ENCODE measurements around the gene CTSV.
"Not testable (repeated sequence)": the region's sequence is repeated elsewhere in the genome, so short reads cannot be mapped to it uniquely, and the experiment has no call there.

CTSV gene

DNA sequence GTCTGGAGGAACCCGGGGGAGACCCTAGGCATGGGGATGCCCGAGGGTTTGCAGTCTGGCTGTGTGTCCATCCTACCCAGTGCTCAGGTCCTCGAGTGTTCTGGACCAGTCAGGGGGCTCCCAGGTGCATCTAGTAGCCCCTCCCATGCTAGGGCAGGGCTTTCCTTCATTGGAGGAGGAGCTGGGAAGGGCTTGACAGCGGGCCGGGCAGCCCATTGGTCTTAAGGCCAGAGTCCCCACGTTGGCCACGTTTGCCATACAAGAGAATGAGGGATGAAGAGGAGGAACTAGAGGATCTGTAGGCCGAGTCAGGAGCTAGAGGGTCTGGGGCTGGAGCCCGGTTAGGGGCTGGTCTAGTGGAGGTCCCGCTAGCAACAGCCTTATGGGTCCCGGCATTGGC is 37.3 kb upstream of the CTSV start:
- CTCF ChIA-PET: no interaction called here

DNA sequence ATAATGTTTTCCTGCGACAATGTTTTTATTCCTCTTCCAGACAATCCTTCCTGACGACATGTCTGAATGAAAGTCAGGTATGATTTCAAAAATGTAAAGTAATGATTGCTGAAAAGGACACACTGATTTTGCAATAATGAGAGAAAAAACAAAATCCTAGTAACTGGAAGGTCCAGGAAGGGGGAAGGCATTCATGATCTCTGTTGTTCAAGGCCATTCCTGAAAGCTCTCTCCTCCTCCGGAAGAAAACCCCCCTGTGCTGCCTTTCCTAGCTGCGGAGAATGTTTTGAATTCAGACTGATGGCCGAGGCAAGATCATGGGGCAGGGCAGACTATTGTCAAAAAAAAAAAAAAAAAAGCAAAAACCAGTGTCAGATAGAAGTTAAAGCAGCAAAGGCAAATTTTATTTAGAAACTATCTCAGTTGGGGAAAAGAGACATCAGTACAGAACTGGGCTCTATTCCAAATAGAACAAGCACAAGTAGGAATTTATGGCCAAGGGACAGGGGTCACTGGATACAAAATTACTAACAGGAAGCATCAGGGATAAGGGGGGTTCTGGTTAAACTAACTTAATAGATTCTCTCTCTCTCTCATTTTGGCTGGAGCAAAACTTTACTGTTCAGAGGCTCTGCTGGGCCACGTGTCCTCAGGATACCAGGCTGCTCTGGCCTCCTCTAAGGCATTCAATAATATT is 36.5 kb upstream of the CTSV start:
- Histone ChIP-seq H3K4me1 (ENCODE audit: control extremely low read depth in 1 of 4, control insufficient read depth in 4 of 4, insufficient read depth in 4 of 4, low read length in 3 of 4) (peaks cover 0 to 4% (median 0%) of the 10 kb centered on the region in 4 experiments), H3K36me3 (ENCODE audit: control insufficient read depth in 4 of 4, insufficient read depth in 4 of 4, low read length in 3 of 4) (no peaks in the 10 kb centered on the region), H3K27ac (ENCODE audit: insufficient read depth in 1 of 2, low read depth in 1 of 2, low read length in 2 of 2, poor library complexity in 1 of 2, severe bottlenecking in 2 of 2) (no peak overlapping the region), H3K9me3 (ENCODE audit: control extremely low read depth in 1 of 5, control insufficient read depth in 4 of 5, insufficient read depth in 2 of 5, low read depth in 1 of 5, low read length in 4 of 5) (no peaks in the 10 kb centered on the region), H3K4me3 (ENCODE audit: control insufficient read depth in 1 of 7, extremely low read depth in 1 of 7, insufficient read depth in 4 of 7, low read depth in 2 of 7, low read length in 6 of 7) (no peak overlapping the region), H3K27me3 (replicated peaks in 2 of 5; ENCODE audit: control insufficient read depth in 4 of 5, insufficient read depth in 5 of 5, low read length in 4 of 5) (peaks cover 0 to 85% (median 31%) of the 10 kb centered on the region in 5 experiments)
- no peak for DNase-seq
- WGBS (ENCODE audit: insufficient coverage): 67% methylated on average over 1 of the region's 6 CpGs
- ChIA-PET POLR2A (no interaction called here), CTCF (no interaction called here)

More for the DNA sequence above, 37.3 kb upstream of the CTSV start:
- POLR2A ChIA-PET: no interaction called here
- Histone ChIP-seq H3K27me3 (replicated peaks in 2 of 5; ENCODE audit: control insufficient read depth in 4 of 5, insufficient read depth in 5 of 5, low read length in 4 of 5) (peaks cover 0 to 88% (median 30%) of the 10 kb centered on the region in 5 experiments), H3K4me3 (ENCODE audit: control insufficient read depth in 1 of 7, extremely low read depth in 1 of 7, insufficient read depth in 4 of 7, low read depth in 2 of 7, low read length in 6 of 7) (no peak overlapping the region), H3K4me1 (ENCODE audit: control extremely low read depth in 1 of 4, control insufficient read depth in 4 of 4, insufficient read depth in 4 of 4, low read length in 3 of 4) (peaks cover 0 to 4% (median 0%) of the 10 kb centered on the region in 4 experiments), H3K9me3 (ENCODE audit: control extremely low read depth in 1 of 5, control insufficient read depth in 4 of 5, insufficient read depth in 2 of 5, low read depth in 1 of 5, low read length in 4 of 5) (no peaks in the 10 kb centered on the region), H3K36me3 (ENCODE audit: control insufficient read depth in 4 of 4, insufficient read depth in 4 of 4, low read length in 3 of 4) (no peaks in the 10 kb centered on the region), H3K27ac (ENCODE audit: insufficient read depth in 1 of 2, low read depth in 1 of 2, low read length in 2 of 2, poor library complexity in 1 of 2, severe bottlenecking in 2 of 2) (no peak overlapping the region)
- WGBS (ENCODE audit: insufficient coverage): 17% methylated on average over 8 of the region's 11 CpGs
- DNase-seq: no peak

DNA sequence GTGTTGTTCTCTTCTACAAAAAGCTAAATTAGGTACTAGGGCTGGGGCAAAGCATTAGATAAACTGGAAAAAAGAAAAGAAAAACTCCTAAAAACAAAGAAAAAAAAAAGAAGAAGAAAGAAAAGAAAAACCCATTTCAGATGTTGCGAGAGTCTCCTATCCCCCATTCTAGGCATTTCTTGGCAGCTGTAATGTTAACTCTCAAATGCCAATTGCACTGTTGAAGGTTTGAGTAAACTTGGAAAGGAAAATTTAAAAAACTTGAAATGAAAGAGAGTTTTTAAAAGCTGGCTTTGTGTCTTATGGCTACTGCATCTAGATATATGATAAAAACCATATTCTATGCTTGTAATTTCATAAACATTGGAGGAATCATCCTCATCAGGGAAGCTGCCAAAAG is 34.6 kb upstream of the CTSV start:
- no peaks in the 10 kb centered on the region for H3K9me3 ChIP-seq (ENCODE audit: control extremely low read depth in 1 of 5, control insufficient read depth in 4 of 5, insufficient read depth in 2 of 5, low read depth in 1 of 5, low read length in 4 of 5)
- no peak overlapping the region for H3K4me3 ChIP-seq (ENCODE audit: control insufficient read depth in 1 of 7, extremely low read depth in 1 of 7, insufficient read depth in 4 of 7, low read depth in 2 of 7, low read length in 6 of 7)
- ChIA-PET POLR2A (no interaction called here), CTCF (no interaction called here)
- H3K27me3 ChIP-seq (replicated peaks in 2 of 5; ENCODE audit: control insufficient read depth in 4 of 5, insufficient read depth in 5 of 5, low read length in 4 of 5): peaks cover 0 to 70% (median 32%) of the 10 kb centered on the region in 5 experiments
- peaks cover 0 to 4% (median 0%) of the 10 kb centered on the region in 4 experiments for H3K4me1 ChIP-seq (ENCODE audit: control extremely low read depth in 1 of 4, control insufficient read depth in 4 of 4, insufficient read depth in 4 of 4, low read length in 3 of 4)
- no CpG with 5 or more reads among the region's 1 CpG for WGBS (ENCODE audit: insufficient coverage)
- DNase-seq: no peak
- no peaks in the 10 kb centered on the region for H3K36me3 ChIP-seq (ENCODE audit: control insufficient read depth in 4 of 4, insufficient read depth in 4 of 4, low read length in 3 of 4)
- no peak overlapping the region for H3K27ac ChIP-seq (ENCODE audit: insufficient read depth in 1 of 2, low read depth in 1 of 2, low read length in 2 of 2, poor library complexity in 1 of 2, severe bottlenecking in 2 of 2)

DNA sequence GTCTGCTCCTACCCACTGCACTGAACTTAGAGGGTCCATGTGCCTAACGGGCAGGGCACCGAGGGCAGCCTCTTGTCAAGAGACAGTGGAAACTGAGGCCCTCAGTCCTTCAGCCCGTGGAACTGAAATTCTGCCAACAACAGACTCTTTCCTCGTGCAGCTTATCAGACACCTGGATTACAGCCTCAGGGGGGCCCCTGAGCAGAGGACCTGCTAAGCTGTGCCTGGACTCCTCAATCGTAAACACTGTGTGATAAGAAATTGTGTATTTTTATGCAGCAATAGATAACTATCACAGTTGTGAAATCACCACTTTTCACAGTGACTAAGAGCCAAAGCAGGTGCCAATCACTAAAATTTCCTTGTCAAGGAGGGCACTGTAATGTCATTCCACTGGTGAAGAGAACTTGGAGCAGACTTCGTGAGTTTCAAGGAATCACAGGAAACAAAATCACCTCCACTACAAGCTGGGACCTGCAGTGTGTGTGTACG is 33.4 kb upstream of the CTSV start:
- Histone ChIP-seq H3K4me3 (ENCODE audit: control insufficient read depth in 1 of 7, extremely low read depth in 1 of 7, insufficient read depth in 4 of 7, low read depth in 2 of 7, low read length in 6 of 7) (no peak overlapping the region), H3K9me3 (ENCODE audit: control extremely low read depth in 1 of 5, control insufficient read depth in 4 of 5, insufficient read depth in 2 of 5, low read depth in 1 of 5, low read length in 4 of 5) (no peaks in the 10 kb centered on the region), H3K36me3 (ENCODE audit: control insufficient read depth in 4 of 4, insufficient read depth in 4 of 4, low read length in 3 of 4) (no peaks in the 10 kb centered on the region), H3K27me3 (replicated peaks in 2 of 5; ENCODE audit: control insufficient read depth in 4 of 5, insufficient read depth in 5 of 5, low read length in 4 of 5) (peaks cover 0 to 61% (median 30%) of the 10 kb centered on the region in 5 experiments), H3K4me1 (ENCODE audit: control extremely low read depth in 1 of 4, control insufficient read depth in 4 of 4, insufficient read depth in 4 of 4, low read length in 3 of 4) (peaks cover 0 to 4% (median 0%) of the 10 kb centered on the region in 4 experiments), H3K27ac (ENCODE audit: insufficient read depth in 1 of 2, low read depth in 1 of 2, low read length in 2 of 2, poor library complexity in 1 of 2, severe bottlenecking in 2 of 2) (no peak overlapping the region)
- POLR2A ChIA-PET: no interaction called here
- CTCF ChIA-PET: no interaction called here
- WGBS (ENCODE audit: insufficient coverage): 96% methylated on average over 4 of the region's 7 CpGs
- no peak for DNase-seq

DNA sequence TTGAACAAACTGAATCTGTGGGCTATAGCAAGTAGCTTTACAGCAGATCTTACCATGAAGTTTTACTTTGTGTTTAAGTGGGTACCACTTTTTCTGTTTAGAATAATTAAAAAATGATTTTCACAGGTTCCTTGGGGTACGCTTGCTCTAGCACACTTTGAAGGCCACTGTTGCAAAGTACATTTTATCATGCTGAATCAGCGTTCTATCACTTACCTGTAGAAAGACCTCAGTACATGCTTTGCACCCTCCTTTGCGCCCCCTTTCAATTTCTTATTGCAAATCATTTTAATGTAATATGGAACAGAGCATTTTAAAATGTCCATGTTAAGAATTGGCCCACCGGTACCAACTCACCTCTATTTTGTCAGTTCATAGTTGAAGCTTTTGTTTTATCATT is 31.4 kb upstream of the CTSV start:
- POLR2A ChIA-PET; H3K9me3 ChIP-seq (ENCODE audit: control extremely low read depth in 1 of 5, control insufficient read depth in 4 of 5, insufficient read depth in 2 of 5, low read depth in 1 of 5, low read length in 4 of 5); H3K4me1 ChIP-seq (ENCODE audit: control extremely low read depth in 1 of 4, control insufficient read depth in 4 of 4, insufficient read depth in 4 of 4, low read length in 3 of 4); H3K4me3 ChIP-seq (ENCODE audit: control insufficient read depth in 1 of 7, extremely low read depth in 1 of 7, insufficient read depth in 4 of 7, low read depth in 2 of 7, low read length in 6 of 7); H3K36me3 ChIP-seq (ENCODE audit: control insufficient read depth in 4 of 4, insufficient read depth in 4 of 4, low read length in 3 of 4); H3K27ac ChIP-seq (ENCODE audit: insufficient read depth in 1 of 2, low read depth in 1 of 2, low read length in 2 of 2, poor library complexity in 1 of 2, severe bottlenecking in 2 of 2); DNase-seq: not testable (repeated sequence)
- peaks cover 0 to 41% (median 21%) of the 10 kb centered on the region in 5 experiments for H3K27me3 ChIP-seq (replicated peaks in 2 of 5; ENCODE audit: control insufficient read depth in 4 of 5, insufficient read depth in 5 of 5, low read length in 4 of 5)
- 80% methylated on average over 1 of the region's 4 CpGs for WGBS (ENCODE audit: insufficient coverage)
- CTCF ChIA-PET: interaction anchor here (1.1 kb wide), 1 partner anchor 17 kb away, joined by 3 read pairs; no protein-coding TSS in a partner anchor

DNA sequence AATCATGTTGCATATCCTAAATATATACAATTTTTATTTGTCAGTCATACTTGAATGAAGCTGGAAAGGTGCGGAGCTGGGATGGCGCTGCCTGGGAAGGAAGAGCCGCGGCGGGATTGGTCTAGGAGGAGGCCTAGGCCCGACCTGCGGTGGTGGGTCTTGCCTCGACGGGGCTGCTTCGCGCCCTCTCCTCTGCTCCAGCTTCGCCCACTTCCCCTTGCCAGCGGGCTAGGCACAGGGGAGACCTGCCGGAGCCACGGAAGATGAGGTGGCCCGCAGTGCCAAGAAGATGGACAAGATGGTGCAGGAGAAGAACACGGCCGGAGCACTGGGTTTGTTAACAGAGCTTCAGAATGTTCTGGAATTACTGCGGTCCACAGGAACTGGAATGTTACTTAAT is 28.5 kb upstream of the CTSV start:
- H3K27me3 ChIP-seq (replicated peaks in 2 of 5; ENCODE audit: control insufficient read depth in 4 of 5, insufficient read depth in 5 of 5, low read length in 4 of 5): peaks cover 0 to 16% (median 10%) of the 10 kb centered on the region in 5 experiments
- no peak overlapping the region for H3K27ac ChIP-seq (ENCODE audit: insufficient read depth in 1 of 2, low read depth in 1 of 2, low read length in 2 of 2, poor library complexity in 1 of 2, severe bottlenecking in 2 of 2)
- H3K4me3 ChIP-seq (ENCODE audit: control insufficient read depth in 1 of 7, extremely low read depth in 1 of 7, insufficient read depth in 4 of 7, low read depth in 2 of 7, low read length in 6 of 7): no peak overlapping the region
- H3K9me3 ChIP-seq (ENCODE audit: control extremely low read depth in 1 of 5, control insufficient read depth in 4 of 5, insufficient read depth in 2 of 5, low read depth in 1 of 5, low read length in 4 of 5): peaks cover 0 to 9% (median 0%) of the 10 kb centered on the region in 5 experiments
- no peak for DNase-seq
- CTCF ChIA-PET: no interaction called here
- no peaks in the 10 kb centered on the region for H3K36me3 ChIP-seq (ENCODE audit: control insufficient read depth in 4 of 4, insufficient read depth in 4 of 4, low read length in 3 of 4)
- POLR2A ChIA-PET: no interaction called here
- 94% methylated on average over 8 of the region's 19 CpGs for WGBS (ENCODE audit: insufficient coverage)
- no peaks in the 10 kb centered on the region for H3K4me1 ChIP-seq (ENCODE audit: control extremely low read depth in 1 of 4, control insufficient read depth in 4 of 4, insufficient read depth in 4 of 4, low read length in 3 of 4)

DNA sequence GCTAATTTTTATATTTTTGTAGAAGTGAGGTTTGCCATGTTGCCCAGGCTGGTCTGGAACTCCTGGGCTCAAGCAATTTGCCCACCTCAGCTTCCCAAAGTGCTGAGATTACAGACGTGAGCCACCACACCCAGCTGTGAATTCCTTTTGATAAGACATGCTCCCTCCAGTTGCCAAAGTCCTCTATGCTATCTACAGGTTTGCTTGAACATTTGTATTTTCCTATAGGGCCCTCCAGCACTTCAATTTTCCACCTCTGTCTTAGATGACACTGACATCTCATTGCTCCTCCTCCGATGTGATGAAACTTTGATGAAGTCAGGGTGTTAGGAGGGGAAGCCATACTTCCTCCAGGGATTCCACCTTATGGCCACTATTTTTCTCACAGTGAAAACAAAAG is 25.2 kb upstream of the CTSV start:
- no peaks in the 10 kb centered on the region for H3K4me1 ChIP-seq (ENCODE audit: control extremely low read depth in 1 of 4, control insufficient read depth in 4 of 4, insufficient read depth in 4 of 4, low read length in 3 of 4)
- H3K9me3 ChIP-seq (ENCODE audit: control extremely low read depth in 1 of 5, control insufficient read depth in 4 of 5, insufficient read depth in 2 of 5, low read depth in 1 of 5, low read length in 4 of 5): peaks cover 0 to 9% (median 0%) of the 10 kb centered on the region in 5 experiments
- 73% methylated on average over 1 of the region's 2 CpGs for WGBS (ENCODE audit: insufficient coverage)
- ChIA-PET POLR2A (no interaction called here), CTCF (no interaction called here)
- H3K27me3 ChIP-seq (replicated peaks in 2 of 5; ENCODE audit: control insufficient read depth in 4 of 5, insufficient read depth in 5 of 5, low read length in 4 of 5): peaks cover 0 to 18% (median 5%) of the 10 kb centered on the region in 5 experiments
- no peaks in the 10 kb centered on the region for H3K36me3 ChIP-seq (ENCODE audit: control insufficient read depth in 4 of 4, insufficient read depth in 4 of 4, low read length in 3 of 4)
- H3K27ac ChIP-seq (ENCODE audit: insufficient read depth in 1 of 2, low read depth in 1 of 2, low read length in 2 of 2, poor library complexity in 1 of 2, severe bottlenecking in 2 of 2): no peak overlapping the region
- no peak overlapping the region for H3K4me3 ChIP-seq (ENCODE audit: control insufficient read depth in 1 of 7, extremely low read depth in 1 of 7, insufficient read depth in 4 of 7, low read depth in 2 of 7, low read length in 6 of 7)
- no peak for DNase-seq

Measured in common myeloid progenitor, CD34-positive (primary cell).